GM21381 (cell line): Measurements from ENCODE around the gene KANSL1.

Experiments used
- ATAC-seq: cut with Tn5 transposase; IDR thresholded peaks from one replicate; pipeline ENCODE4 v1.9.1; 2021; ENCODE audit warnings: mild to moderate bottlenecking, moderate library complexity; ENCODE audit not compliant: unreplicated experiment

Gene KANSL1

DNA sequence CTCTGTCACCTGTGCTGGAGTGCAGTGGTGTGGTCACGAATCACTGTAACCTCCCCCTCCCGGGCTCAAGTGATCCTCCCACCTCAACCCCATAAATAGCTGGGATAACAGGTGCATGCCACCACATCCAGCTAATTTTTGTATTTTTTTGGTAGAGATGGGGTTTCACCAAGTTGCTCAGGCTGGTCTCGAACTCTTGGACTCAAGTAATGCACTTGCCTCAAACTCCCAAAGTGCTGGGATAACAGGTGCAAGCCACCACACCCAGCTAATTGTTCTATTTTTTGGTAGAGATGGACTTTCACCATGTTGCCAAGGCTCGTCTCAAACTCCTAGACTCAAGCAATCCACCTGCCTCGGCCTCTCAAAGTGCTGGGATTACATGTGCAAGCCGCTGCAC is 107.7 kb downstream of the KANSL1 start:
- no peak for ATAC-seq

DNA sequence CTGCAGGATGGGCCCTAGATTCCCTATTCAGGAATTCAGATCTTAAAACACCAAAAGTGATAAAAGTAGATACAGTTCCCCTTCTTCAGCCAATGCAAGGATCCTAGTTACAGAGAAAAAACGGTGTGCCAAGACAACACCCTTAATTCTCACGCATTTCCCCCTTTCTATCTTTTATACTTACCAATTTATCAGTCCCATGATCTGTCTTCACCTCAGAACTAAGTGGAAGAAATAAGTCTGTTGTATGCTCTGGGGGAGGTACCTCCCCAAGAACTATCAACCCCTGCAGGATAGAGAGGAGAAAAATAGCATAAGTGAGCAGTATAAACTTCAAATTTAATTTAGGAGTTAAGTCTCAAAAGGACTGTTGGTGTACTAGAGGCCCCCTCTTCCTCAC is 111.0 kb downstream of the KANSL1 start:
- ATAC-seq = no peak

DNA sequence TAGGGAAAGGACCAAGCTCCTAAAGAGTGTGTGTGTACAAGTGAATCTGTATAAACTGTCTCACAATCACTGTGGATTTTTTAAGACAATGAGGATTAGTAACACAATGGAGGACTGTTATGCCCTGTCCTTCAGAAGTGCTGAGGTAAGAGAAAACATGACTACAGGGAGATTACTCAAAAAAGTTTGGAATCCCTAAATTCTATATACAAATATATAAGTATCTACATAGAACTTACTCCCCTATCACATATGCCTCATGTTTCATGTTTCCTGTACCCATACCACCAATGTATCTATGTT is 112.3 kb downstream of the KANSL1 start:
- ATAC-seq = no peak

DNA sequence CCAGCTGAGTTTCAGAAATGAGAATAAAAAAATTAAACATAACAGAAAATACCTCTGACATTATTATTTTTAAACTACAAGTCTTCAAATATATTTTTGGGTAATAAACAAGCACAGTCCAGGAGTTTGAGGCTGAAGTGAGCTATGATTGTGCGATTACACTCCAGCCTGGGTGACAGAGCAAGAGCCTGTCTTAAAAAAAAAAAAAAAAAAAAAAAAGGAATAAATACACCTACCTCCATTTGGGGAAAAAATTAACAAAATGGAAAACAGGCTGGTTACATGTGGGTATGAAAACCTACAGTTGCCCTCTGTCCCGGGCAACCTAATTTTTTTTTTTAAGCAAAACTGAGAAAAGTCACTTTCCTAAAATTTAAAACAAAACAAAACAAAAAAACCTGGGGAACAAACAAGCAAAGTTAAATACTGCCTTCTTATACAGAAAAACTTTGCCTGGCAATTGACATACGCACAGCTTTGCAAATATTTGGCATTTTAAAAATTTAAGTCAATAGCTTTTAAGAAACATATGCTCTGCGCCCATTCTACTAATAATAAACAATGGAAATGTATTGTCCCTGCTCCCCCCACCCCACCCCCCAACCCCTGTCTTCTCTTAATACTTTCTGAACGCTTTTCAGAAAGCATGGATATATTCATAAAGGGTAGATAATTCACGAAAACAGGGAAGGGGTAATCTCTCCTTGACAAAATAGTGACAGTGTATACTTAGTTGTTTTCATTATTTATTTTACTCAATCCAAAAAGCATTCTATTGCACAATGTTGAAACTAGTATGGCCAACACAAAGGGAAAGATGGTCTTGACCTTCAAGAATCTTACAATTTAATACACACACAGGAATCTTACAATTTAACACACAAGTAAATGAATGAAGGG is 112.9 kb downstream of the KANSL1 start:
- no peak for ATAC-seq

DNA sequence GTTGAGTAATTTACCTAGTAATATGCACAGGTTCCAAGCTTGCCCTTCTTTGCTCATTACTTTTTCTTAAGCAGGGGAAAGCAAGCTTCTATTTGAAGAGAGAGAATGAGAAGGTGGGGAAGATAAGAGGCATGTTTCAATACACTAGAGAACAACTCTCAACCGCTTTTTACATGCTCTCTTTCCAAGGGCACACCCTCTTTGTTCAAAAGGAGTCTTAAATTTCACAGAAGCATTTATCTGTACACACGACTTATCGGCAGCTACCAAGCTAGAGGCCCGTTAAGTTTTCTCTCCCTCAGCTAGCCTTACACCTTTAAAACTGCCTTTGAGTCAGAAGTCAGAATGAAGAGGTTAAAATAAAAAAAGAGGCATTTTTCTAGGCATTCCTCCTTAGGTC is 114.6 kb downstream of the KANSL1 start:
- no peak for ATAC-seq

DNA sequence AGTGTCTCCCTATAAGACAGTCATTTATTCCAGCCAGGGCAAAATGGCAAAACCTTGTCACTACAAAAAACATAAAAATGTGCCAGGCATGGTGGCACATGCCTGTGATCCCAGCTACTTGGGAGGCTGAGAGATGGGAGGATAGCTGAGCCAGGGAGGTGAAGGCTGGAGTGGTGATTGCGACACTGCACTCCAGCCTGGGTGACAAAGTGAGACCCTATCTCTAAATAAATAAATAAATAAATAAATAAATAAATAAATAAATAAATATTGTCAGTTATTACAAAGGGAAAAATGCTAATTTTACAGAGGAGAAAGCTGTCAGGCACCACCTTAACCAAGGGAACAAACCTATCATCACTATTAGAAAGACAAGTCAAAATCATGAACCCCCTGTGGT is 118.7 kb downstream of the KANSL1 start:
- ATAC-seq = no peak

DNA sequence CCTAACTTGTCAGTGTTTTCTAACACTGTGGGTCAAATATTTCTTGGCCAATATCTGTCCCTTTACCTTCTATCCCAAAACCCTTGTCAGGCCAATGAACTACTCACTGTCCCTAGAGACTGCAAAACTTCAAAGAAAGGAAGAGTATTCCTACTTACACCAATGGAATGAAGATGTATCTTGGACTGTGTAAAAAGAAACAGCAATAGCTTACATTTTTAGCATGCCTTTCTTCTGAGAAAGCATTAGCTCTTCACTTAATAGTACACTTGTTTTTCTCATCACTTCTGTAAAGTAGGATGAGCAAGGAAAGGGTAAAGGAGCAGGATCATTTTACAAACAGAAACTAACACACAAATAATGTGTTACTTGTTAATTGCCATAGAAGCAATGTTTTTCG is 120.2 kb downstream of the KANSL1 start:
- no peak for ATAC-seq

DNA sequence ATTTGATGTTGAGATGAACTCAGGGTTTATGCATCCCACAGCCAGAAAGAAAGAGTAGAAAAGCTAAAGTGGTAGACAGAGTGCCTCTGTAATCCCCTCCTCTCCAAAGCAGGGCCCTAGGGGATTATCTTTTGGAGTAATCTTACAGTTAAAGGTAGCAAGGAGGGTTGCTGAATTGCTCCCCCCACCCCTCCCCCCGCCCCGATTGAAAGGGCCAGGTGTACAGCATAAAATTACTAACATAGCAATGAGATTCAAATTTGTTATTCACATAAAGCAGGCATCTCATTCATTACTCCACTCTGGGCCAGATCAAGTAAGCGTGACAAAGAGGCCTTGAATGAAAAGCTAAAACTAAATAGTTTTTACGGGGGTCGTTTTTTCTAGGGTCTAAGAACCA is 121.4 kb downstream of the KANSL1 start:
- ATAC-seq = no peak

DNA sequence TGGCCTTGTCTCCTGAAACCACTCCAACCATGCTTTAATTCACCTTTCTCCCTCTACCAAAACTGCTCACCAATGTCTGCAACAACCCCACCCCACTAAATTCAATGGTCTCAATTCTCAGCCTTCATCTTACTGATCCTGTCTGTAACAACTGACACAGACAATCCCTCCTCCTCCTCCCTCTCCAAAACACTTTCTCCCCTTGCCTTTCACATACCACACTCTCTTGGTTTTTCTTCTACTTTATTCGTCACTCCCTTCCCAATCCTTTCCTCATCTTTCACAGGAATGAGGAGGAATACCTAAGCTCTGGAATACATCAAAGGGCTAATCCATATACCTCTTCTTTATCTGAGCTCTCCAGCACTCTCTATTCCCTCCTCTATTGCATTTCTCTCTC is 128.8 kb downstream of the KANSL1 start:
- ATAC-seq = no peak

DNA sequence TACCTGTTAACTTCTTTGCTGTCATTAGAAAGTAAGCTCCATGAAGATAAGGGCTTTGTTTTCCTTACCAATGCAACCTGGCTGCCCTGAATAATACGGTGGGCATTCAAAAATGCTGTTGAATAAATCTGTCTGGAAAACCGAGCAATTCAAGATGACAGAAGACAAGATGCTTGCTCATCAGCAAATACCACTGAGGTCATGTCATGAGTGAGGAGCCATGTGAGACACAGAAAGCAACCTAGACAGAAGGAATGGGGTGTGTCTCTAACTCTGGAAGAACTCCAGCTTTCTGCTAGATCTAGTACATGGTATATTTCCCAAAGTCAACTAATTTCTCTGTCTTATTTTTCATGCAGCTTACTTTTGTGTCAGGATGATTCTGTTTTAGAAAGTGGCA is 130.0 kb downstream of the KANSL1 start:
- no peak for ATAC-seq

DNA sequence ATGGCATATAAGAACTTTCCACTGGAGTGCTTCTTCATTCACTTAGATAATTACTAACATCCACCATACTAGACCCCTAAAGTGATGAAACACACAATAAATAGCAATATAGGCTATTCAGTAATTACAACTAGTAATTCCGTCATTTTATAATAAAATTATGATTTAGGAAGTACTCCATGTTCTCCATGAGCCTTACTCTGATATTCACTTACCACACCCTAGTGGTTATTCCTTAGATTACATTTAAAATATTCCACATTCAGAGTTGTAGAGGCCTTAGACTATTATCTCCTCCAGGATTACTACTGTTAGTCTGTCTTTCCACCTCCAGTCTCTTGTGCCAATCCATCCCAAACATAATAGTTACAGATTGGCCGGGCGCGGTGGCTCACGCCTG is 131.8 kb downstream of the KANSL1 start:
- no peak for ATAC-seq

DNA sequence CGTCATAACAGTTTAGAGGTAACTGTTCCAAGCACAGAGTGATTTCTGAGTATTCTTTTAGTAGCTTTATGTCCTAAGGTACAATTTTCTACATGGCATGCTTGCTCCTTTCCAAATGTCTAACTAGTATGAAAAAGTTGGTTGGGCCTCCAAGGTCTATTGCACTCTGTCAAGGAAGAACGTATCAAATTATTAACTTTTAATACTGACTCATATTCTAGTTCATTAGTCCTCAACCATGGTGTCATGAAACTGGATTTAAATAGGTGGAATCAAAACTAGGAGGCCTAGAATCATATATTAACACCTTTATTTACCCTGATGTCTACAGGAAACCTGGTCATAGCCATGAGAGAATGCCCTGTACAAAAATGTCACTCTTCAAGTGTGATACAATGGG is 132.8 kb downstream of the KANSL1 start:
- no peak for ATAC-seq

DNA sequence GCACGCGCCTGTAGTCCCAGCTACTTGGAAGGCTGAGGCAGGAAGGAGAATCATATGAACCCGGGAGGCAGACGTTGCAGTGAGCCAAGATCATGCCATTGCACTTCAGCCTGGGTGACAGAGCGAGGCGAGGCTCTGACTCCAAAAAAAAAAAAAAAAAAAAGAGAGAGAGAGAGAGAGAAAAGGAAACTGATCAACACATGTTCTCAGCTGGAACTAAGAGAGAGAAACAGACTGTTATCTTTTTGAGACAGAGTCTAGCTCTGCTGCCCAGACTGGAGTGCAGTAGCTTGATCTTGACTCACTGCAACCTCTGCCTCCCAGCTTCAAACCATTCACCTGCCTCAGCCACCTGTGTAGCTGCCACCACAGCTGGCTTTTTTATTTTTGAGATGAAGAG is 133.7 kb downstream of the KANSL1 start:
- ATAC-seq = no peak

DNA sequence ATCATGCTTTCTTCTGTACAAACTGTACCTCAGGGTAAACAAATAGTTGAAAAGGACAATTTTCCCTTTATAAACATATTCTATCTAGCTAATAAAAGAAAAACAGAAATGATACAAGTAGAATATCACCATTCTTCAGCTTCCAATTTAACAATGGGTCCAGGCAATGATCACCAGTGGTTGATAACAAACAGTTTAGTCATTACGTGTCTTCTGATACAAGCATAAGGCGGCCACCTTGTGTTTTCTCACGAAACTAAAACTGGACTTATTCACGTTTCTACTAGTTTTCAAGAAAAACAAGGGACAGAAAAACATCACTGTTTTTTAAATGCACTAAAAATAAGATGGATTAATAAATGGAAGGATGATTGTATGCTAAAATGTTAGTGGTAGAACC is 135.9 kb downstream of the KANSL1 start:
- ATAC-seq = no peak

DNA sequence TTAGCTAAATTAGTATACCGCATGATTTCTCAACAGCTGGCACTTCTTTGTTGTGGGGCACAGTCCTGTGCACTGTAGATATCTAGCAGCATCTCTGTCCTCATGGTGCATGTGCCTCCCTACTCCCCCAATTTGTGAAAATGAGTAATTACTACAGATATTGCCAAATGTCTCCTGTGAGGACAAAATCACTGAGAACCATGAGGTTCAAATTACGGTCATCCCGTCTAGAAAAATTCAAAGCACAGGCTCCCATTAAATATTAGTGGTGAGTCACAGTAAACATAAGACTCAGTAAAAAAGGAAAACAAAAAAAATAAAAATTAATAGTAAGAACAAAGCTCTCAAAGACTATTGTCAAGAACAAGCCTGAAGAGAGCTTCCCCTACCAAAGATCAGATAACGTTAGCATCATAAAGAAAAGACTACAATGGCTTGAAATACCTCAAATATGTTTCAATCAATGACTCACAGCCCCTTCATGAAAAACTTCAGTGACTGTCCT is 136.4 kb downstream of the KANSL1 start:
- no peak for ATAC-seq

DNA sequence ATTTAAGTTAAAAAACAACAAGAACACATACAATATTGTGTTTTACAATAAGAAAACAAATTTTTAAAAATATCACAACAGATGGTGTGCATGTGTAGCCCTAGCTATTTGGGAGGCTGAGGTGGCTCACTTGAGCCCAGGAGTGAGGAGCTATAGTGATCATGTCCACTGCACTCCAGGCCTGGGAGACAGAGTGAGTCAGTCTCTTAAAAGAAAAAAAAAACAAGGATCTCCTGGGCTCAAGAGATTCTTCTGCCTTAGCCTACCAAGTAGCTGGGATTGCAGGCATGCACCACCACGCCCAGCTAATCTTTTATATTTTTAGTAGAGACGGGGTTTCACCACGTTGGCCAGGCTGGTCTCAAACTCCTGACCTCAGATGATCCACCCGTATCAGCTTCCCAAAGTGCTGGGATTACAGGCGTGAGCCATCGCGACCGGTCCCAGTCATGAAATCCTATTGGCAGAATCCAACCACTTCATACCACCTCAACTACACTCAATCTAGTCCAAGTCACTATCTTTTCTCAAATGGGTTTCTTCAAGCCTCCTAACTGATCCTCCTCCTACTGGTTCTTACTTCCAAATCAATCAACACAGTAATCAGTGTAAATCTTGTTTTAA is 139.2 kb downstream of the KANSL1 start:
- no peak for ATAC-seq

DNA sequence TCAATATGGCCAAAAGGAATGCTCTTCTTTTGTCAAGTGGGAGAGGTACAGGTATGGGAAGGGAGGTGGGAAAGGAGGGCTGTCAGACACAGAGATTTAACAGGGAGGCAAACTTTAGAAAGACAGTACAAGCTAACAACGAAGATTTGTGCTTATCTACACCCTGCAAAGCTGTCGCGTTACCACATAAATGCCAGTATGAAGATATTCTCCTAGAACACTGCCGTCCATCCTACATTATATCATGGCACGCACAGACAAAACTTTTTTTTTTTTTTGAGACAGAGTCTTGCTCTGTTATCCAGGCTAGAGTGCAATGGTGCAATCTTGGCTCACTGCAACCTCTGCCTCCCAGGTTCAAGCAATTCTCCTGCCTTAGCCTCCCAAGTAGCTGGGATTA is 143.6 kb downstream of the KANSL1 start:
- ATAC-seq = no peak

DNA sequence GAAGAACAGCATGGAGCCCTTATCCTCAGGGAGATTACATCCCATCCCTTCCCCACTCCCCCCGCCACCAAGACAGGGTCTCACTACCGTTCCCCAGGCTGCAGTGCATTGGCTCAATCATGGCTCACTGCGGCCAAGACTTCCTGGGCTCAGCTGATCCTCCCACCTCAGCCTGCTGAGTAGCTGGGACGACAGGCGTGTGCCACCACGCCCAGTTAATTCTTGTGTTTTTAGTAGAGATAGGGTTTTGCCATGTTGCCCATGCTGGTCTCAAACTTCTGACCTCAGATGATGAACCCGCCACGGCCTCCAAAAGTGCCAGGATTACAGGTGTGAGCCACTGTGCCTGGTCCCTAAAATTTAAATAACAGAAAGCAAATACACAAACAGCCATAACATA is 145.4 kb downstream of the KANSL1 start:
- ATAC-seq = no peak

DNA sequence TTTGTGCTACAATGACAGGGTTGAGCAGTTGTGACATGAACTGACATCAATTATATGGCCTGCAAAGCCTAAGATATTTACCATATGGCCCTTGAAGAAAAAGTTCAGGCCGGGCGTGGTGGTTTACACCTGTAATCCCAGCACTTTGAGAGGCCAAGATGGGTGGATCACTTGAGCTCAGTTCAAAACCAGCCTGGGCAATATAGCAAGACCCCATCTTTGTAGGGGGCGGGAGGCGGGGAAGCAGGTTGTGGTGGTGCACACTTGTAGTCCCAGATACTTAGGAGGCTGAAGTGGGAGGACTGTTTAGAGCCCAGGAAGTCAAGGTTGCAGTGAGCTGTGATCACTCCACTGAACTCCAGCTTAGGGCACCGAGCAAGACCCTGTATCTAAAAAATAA is 145.8 kb downstream of the KANSL1 start:
- no peak for ATAC-seq

DNA sequence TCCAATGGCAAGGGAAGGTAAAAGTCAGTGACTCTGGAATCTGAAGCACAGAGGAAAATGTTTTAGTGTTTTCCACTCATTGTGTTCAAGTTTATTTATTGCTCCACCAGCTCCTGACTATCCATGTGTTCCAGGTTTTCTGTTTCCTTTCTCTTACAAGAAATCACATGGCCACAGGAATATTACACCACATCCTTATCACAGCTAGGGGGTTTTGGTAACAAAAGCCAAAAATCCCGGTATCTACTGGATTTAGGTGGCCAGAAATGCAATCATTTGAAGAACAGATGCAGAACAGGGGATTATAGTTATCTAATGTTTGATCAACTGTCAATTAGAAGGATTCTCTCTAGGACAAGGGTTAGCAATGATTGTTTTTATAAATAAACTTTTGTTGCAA is 146.3 kb downstream of the KANSL1 start:
- ATAC-seq = no peak

DNA sequence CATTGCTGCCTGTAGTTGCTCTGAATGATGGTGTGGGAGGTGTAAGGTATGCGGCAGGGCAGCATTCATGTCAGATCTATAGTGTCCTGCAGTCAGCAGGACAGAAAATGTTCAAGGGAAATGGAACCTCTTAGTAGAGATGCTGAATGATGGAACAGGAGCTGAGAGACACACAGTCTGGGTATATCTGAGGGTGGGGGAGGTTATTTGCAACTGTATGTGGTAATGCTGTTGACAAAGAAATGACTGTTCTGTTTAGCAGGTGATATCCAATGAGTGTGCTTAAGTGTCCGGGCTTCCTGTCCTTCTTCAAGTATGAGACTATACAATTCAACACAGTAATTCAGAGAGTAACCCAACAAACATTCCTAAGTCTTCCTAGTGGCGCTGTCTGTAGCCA is 147.6 kb downstream of the KANSL1 start:
- ATAC-seq = no peak

DNA sequence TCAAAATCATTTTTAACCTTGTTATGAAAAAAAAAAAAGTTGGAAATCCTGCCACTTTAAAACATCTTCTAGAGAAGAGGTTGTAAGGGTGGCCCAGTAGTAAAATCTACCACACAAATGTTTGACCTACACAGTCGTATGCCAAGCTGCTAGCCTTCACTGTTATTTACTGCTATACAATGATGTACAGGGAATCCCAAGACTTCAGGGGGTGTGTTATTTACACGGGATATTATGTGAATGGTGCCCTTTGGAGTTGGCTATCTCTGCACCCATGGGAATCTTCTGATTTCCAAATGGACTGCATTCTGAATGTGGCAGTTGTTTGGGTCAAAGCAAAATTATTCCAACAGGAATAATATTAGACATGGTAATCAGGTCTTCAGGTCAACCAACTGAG is 148.2 kb downstream of the KANSL1 start:
- no peak for ATAC-seq
